ENCODE data around the gene IL17C.

The IL17C gene

DNA sequence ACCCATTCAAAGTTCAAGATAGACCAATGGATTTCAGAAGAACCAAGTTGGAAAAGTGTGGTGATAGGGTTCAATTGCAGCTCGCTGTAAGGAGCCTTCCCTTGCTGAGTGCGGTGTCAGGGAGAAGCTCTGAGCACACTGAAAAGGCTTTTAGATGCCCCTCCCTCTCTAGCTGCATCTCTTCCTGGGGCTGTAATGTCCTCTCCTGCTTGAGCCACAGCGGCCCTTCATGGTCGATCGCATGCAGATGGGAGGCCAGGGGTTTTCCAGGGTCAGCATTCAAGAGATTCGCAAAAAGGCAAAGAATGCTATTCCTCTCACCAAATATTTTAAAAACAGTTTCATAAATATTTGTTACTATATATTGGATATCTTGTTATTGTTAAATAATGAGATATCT is 44.5 kb upstream of the IL17C start:
- TF ChIP-seq, protein P1, sequence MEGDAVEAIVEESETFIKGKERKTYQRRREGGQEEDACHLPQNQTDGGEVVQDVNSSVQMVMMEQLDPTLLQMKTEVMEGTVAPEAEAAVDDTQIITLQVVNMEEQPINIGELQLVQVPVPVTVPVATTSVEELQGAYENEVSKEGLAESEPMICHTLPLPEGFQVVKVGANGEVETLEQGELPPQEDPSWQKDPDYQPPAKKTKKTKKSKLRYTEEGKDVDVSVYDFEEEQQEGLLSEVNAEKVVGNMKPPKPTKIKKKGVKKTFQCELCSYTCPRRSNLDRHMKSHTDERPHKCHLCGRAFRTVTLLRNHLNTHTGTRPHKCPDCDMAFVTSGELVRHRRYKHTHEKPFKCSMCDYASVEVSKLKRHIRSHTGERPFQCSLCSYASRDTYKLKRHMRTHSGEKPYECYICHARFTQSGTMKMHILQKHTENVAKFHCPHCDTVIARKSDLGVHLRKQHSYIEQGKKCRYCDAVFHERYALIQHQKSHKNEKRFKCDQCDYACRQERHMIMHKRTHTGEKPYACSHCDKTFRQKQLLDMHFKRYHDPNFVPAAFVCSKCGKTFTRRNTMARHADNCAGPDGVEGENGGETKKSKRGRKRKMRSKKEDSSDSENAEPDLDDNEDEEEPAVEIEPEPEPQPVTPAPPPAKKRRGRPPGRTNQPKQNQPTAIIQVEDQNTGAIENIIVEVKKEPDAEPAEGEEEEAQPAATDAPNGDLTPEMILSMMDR (IDR thresholded peaks at IDR 0.05; ENCODE audit: borderline replicate concordance, insufficient read depth, low read depth, low read length) = no peak

DNA sequence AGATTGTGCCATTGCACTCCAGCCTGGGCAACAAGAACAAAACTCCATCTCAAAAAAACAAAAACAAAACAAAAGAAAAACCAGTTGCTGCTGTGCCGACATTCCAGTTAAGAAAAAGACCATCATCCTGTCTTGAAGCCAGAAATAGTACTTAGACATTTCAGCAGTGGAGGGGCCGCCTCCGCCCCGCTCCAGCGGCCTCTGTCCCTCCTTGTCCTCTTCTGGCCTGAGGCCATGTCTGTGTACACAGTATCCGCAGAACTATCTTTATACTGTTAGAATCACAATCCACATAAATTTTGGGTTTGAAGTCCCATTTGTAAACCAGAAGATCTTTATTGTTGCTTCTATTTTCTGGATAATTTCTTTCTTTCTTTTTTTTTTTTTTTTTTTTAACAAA is 43.3 kb upstream of the IL17C start:
- TF ChIP-seq, protein P1 (IDR thresholded peaks at IDR 0.05; ENCODE audit: borderline replicate concordance, insufficient read depth, low read depth, low read length) = no peak
- H3K4me3 ChIP-seq (ENCODE audit: low read depth, low read length) = no peak overlapping the region

More for the DNA sequence above, 44.5 kb upstream of the IL17C start:
- no peak overlapping the region for H3K4me3 ChIP-seq (ENCODE audit: low read depth, low read length)

GRCh38 chr16:88595921-88596320 is 42.5 kb upstream of the IL17C start:
- TF ChIP-seq, protein P1 (IDR thresholded peaks at IDR 0.05; ENCODE audit: borderline replicate concordance, insufficient read depth, low read depth, low read length) = no peak
- no peak overlapping the region for H3K4me3 ChIP-seq (ENCODE audit: low read depth, low read length)

DNA sequence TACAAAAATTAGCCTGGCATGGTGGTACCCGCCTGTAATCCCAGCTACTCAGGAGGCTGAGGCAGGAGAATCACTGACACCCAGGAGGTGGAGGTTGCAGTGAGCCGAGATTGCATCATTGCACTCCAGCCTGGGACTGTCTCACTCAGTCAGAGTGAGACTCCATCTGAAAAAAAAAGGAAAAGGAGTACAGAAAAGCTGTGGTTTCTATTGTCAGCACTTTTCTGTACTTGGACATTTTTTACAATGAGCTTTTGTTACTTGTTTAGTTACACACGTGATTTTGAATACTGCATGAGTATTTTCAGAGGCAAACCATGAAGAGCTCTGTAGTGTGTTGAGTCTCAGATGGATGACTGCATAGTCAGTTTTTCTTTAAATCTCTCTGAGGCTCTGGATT is 41.9 kb upstream of the IL17C start:
- no peak overlapping the region for H3K4me3 ChIP-seq (ENCODE audit: low read depth, low read length)
- TF ChIP-seq, protein P1 (IDR thresholded peaks at IDR 0.05; ENCODE audit: borderline replicate concordance, insufficient read depth, low read depth, low read length) = no peak

DNA sequence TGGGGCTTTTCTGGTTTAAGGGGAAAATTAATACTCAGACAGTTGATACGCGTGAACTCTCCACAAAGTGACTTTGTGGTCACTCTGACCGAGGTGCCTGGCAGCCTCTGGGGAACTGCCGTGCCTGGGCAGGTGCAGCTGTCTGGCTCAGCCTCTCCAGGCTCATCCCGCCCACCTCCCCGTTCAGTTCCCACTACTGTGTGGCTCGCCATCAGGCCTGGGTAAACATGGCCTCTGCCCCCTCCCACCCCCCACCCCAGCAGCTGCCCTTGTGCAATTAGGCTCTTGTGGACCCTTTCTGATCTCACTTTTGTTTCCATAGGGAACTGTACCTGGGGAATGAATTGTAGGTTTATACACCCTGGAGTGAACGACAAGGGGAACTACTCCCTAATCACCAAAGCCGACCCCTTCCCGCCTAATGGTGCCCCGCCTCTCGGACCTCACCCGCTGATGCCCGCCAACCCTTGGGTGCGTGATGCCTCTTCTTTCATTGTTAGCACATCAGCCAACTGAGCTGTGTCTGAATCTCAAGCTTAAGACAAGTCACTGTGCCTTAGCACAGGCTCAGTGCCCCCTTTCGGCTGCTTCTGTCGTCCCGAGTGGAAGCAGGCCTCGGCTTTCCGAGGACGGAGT is 40.4 kb upstream of the IL17C start:
- no peak overlapping the region for H3K4me3 ChIP-seq (ENCODE audit: low read depth, low read length)
- TF ChIP-seq, protein P1 (IDR thresholded peaks at IDR 0.05; ENCODE audit: borderline replicate concordance, insufficient read depth, low read depth, low read length) = no peak

DNA sequence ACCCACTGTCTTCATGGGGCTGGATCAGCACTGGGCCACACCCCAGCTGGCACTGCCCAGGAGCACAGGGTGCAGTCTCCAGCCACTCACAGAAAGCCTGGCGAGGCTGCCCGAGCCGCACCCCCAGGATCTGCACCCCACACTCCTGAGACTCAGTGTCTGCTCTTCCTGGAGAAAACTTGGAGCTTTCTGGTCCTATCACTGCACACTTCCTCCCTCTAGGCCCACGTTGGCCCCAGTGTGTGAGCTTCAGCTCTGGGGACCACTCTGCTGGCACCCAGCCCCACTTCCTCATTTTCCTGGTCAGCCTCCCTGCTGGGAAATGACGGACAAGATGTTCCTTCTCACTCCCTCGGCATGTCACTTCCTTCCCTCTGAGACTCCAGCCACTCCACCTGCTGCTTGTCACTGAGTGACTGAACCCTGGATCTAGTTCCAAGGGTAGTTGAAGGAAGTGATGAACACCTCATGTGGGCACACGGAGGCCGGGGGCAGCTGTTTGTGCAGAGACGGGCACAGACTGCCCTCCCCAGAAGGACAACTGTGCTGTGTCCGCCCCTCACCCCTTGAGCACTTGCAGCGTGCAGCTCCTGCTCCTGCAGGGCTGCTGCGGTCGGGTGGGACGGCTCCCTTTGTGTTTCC is 39.2 kb upstream of the IL17C start:
- no peak overlapping the region for H3K4me3 ChIP-seq (ENCODE audit: low read depth, low read length)
- TF ChIP-seq, protein P1 (IDR thresholded peaks at IDR 0.05; ENCODE audit: borderline replicate concordance, insufficient read depth, low read depth, low read length) = no peak

Data from GM12875 (cell line).